ENCODE results near the gene DNAH8. TPM values are rescaled to one million over a fixed set of nuclear protein-coding genes. Genes with fewer than 3 reads are reported as not detected.

The DNAH8 gene
- total RNA-seq, 2 experiments from 2014 or later: 0.03 TPM; not detected in 1

DNA sequence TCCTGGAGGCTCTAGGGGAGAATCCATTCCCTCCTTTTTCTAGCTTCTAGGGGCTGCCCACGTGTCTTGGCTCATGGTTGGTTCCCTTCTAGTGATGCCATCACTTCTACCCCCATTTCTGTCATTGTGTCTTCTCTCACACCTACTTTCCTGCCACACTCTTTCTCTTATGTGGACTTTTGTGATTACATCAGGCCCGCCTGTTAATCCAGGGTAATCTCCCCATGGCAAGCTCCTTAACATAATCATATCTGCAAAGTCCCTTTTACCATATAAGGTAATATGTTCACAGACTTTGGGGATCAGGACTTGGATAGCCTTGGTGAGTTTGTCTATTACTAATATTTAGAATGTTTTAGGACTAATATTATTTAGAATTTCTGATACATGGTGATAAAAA, 111.9 kb downstream of the DNAH8 start:
- ATAC-seq (ENCODE audit: poor library complexity): no peak
- no peak overlapping the region for H3K4me3 Mint-ChIP-seq
- POLR2A ChIA-PET: no interaction called here
- intact Hi-C loops (cut with DNase I, micrococcal nuclease): no loop called here
- no peak for DNase-seq
- TF ChIP-seq, protein P1, sequence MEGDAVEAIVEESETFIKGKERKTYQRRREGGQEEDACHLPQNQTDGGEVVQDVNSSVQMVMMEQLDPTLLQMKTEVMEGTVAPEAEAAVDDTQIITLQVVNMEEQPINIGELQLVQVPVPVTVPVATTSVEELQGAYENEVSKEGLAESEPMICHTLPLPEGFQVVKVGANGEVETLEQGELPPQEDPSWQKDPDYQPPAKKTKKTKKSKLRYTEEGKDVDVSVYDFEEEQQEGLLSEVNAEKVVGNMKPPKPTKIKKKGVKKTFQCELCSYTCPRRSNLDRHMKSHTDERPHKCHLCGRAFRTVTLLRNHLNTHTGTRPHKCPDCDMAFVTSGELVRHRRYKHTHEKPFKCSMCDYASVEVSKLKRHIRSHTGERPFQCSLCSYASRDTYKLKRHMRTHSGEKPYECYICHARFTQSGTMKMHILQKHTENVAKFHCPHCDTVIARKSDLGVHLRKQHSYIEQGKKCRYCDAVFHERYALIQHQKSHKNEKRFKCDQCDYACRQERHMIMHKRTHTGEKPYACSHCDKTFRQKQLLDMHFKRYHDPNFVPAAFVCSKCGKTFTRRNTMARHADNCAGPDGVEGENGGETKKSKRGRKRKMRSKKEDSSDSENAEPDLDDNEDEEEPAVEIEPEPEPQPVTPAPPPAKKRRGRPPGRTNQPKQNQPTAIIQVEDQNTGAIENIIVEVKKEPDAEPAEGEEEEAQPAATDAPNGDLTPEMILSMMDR (IDR thresholded peaks at IDR 0.05): no peak
- no peaks in the 10 kb centered on the region for H3K9me3 Mint-ChIP-seq
- no peak overlapping the region for H3K27ac Mint-ChIP-seq
- no peaks in the 10 kb centered on the region for H3K36me3 Mint-ChIP-seq (ENCODE audit: low read depth)
- H3K27ac ChIP-seq (ENCODE audit: low read depth in 1 of 2, low read length in 2 of 2): no peak overlapping the region
- H3K4me1 Mint-ChIP-seq (ENCODE audit: low read depth): no peaks in the 10 kb centered on the region
- H3K4me3 ChIP-seq (ENCODE audit: low read length): no peak overlapping the region
- H3K4me1 ChIP-seq (ENCODE audit: insufficient read depth, low read length): no peaks in the 10 kb centered on the region
- H3K9me3 ChIP-seq (ENCODE audit: control insufficient read depth in 1 of 2, insufficient read depth in 1 of 2, low read length in 2 of 2): peaks cover 5 to 7% of the 10 kb centered on the region in 2 experiments
- peaks cover 20% of the 10 kb centered on the region for H3K27me3 Mint-ChIP-seq
- no peaks in the 10 kb centered on the region for H3K36me3 ChIP-seq (ENCODE audit: insufficient read depth, low read length)
- peaks cover 0 to 5% of the 10 kb centered on the region in 2 experiments for H3K27me3 ChIP-seq (ENCODE audit: control insufficient read depth in 1 of 2, insufficient read depth in 2 of 2, low read length in 2 of 2)
- CTCF ChIA-PET: no interaction called here

DNA sequence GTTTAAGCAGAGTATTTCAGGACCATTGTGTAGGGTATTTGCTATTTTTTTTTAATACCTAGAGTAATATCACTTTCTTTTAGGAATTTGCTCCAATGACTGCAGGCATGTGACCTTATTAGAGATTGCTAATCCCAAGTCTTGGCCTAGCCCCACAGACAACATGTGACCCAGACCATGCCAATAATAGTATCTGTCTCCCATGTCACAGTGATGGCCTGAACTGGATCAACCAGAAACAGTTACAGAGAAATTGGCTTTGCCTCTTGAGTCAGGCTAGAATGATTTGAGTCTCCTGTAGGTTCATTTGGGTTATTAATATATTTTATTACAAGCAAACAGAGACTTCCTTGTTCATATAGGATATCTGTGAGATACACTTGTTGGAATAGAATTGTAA, 116.8 kb downstream of the DNAH8 start:
- no peak for ATAC-seq (ENCODE audit: poor library complexity)
- H3K27ac ChIP-seq (ENCODE audit: low read depth in 1 of 2, low read length in 2 of 2): no peak overlapping the region
- peaks cover 5 to 7% of the 10 kb centered on the region in 2 experiments for H3K9me3 ChIP-seq (ENCODE audit: control insufficient read depth in 1 of 2, insufficient read depth in 1 of 2, low read length in 2 of 2)
- H3K27me3 ChIP-seq (ENCODE audit: control insufficient read depth in 1 of 2, insufficient read depth in 2 of 2, low read length in 2 of 2): peaks cover 0 to 5% of the 10 kb centered on the region in 2 experiments
- DNase-seq: no peak
- no peaks in the 10 kb centered on the region for H3K4me1 Mint-ChIP-seq (ENCODE audit: low read depth)
- intact Hi-C loops (cut with DNase I, micrococcal nuclease): no loop called here
- peaks cover 23% of the 10 kb centered on the region for H3K27me3 Mint-ChIP-seq
- ChIA-PET CTCF (no interaction called here), POLR2A (no interaction called here)
- H3K36me3 Mint-ChIP-seq (ENCODE audit: low read depth): no peaks in the 10 kb centered on the region
- H3K9me3 Mint-ChIP-seq: no peaks in the 10 kb centered on the region
- no peak overlapping the region for H3K4me3 ChIP-seq (ENCODE audit: low read length)
- no peak overlapping the region for H3K27ac Mint-ChIP-seq
- TF ChIP-seq, protein P1 (IDR thresholded peaks at IDR 0.05): no peak
- no peak overlapping the region for H3K4me3 Mint-ChIP-seq
- no peaks in the 10 kb centered on the region for H3K4me1 ChIP-seq (ENCODE audit: insufficient read depth, low read length)
- no peaks in the 10 kb centered on the region for H3K36me3 ChIP-seq (ENCODE audit: insufficient read depth, low read length)

- Mint-ChIP-seq H3K9me3 (no peaks in the 10 kb centered on the region), H3K4me3 (no peak overlapping the region), H3K27me3 (peaks cover 23% of the 10 kb centered on the region), H3K4me1 (ENCODE audit: low read depth) (no peaks in the 10 kb centered on the region), H3K36me3 (ENCODE audit: low read depth) (no peaks in the 10 kb centered on the region), H3K27ac (no peak overlapping the region)
- no peak overlapping the region for H3K4me3 ChIP-seq (ENCODE audit: low read length)
- ChIA-PET CTCF (no interaction called here), POLR2A (no interaction called here)
- DNase-seq (no peak), ATAC-seq (ENCODE audit: poor library complexity) (no peak)
- peaks cover 5 to 7% of the 10 kb centered on the region in 2 experiments for H3K9me3 ChIP-seq (ENCODE audit: control insufficient read depth in 1 of 2, insufficient read depth in 1 of 2, low read length in 2 of 2)
- H3K27me3 ChIP-seq (ENCODE audit: control insufficient read depth in 1 of 2, insufficient read depth in 2 of 2, low read length in 2 of 2): peaks cover 0 to 5% of the 10 kb centered on the region in 2 experiments
- TF ChIP-seq, protein P1 (IDR thresholded peaks at IDR 0.05): no peak
- intact Hi-C loops (cut with DNase I, micrococcal nuclease): no loop called here
- no peaks in the 10 kb centered on the region for H3K4me1 ChIP-seq (ENCODE audit: insufficient read depth, low read length)
- no peaks in the 10 kb centered on the region for H3K36me3 ChIP-seq (ENCODE audit: insufficient read depth, low read length)
- no peak overlapping the region for H3K27ac ChIP-seq (ENCODE audit: low read depth in 1 of 2, low read length in 2 of 2)
Measured at GRCh38 chr6:38833320-38833719, 118.2 kb downstream of the DNAH8 start.

Data from CD4-positive, alpha-beta T cell (primary cell).